GM15510 (cell line): Measurements from ENCODE around the gene SUGCT.

ENCODE experiments used
- POLR2A ChIP-seq: IDR thresholded peaks from 3 replicates; pipeline ENCODE4 v1.6.1; 2011; ENCODE audit warnings: borderline replicate concordance; ENCODE audit not compliant: insufficient read length; ENCODE audit errors: extremely low read depth

Gene SUGCT

GRCh38 chr7:40192036-40192435, 57.2 kb downstream of the SUGCT start:
- no peak for TF ChIP-seq POLR2A

GRCh38 chr7:40194745-40195144, 59.9 kb downstream of the SUGCT start:
- no peak for TF ChIP-seq POLR2A

- no peak for TF ChIP-seq POLR2A
Observed at GRCh38 chr7:40197527-40197926, 62.7 kb downstream of the SUGCT start.

- no peak for TF ChIP-seq POLR2A
Observed at GRCh38 chr7:40199076-40199802, 64.4 kb downstream of the SUGCT start.

GRCh38 chr7:40200791-40201190, 66.0 kb downstream of the SUGCT start:
- TF ChIP-seq POLR2A, result no peak

GRCh38 chr7:40202851-40203250, 68.0 kb downstream of the SUGCT start:
- no peak for TF ChIP-seq POLR2A

- TF ChIP-seq POLR2A, result no peak
Observed at GRCh38 chr7:40204581-40204980, 69.8 kb downstream of the SUGCT start.

- TF ChIP-seq POLR2A, result no peak
Observed at GRCh38 chr7:40205992-40206391, 71.2 kb downstream of the SUGCT start.

GRCh38 chr7:40211276-40212003, 76.6 kb downstream of the SUGCT start:
- no peak for TF ChIP-seq POLR2A

- TF ChIP-seq POLR2A, result no peak
Observed at GRCh38 chr7:40213291-40213690, 78.5 kb downstream of the SUGCT start.

GRCh38 chr7:40213856-40214255, 79.1 kb downstream of the SUGCT start:
- TF ChIP-seq POLR2A, result no peak

- TF ChIP-seq POLR2A, result no peak
Observed at GRCh38 chr7:40219917-40220316, 85.1 kb downstream of the SUGCT start.

- no peak for TF ChIP-seq POLR2A
Observed at GRCh38 chr7:40220421-40220911, 85.7 kb downstream of the SUGCT start.

GRCh38 chr7:40221836-40222235, 87.0 kb downstream of the SUGCT start:
- no peak for TF ChIP-seq POLR2A

GRCh38 chr7:40223451-40224127, 88.8 kb downstream of the SUGCT start:
- no peak for TF ChIP-seq POLR2A
